ENCODE data around the gene MAP2K1. TPM values are rescaled to one million over a fixed set of nuclear protein-coding genes. Genes with fewer than 3 reads are reported as not detected.

Gene MAP2K1
- total RNA-seq, 1 experiment from 2014 or later: 63.7 TPM

- no peak for DNase-seq
- Mint-ChIP-seq H3K27ac (ENCODE audit: unreplicated experiment) (no peak overlapping the region), H3K9me3 (ENCODE audit: unreplicated experiment) (no peaks in the 10 kb centered on the region), H3K4me1 (ENCODE audit: low read depth, unreplicated experiment) (no peaks in the 10 kb centered on the region), H3K36me3 (ENCODE audit: insufficient read depth, unreplicated experiment) (peaks cover 33% of the 10 kb centered on the region), H3K27me3 (ENCODE audit: insufficient read depth, unreplicated experiment) (no peaks in the 10 kb centered on the region), H3K4me3 (ENCODE audit: unreplicated experiment) (no peak overlapping the region)
- ChIA-PET CTCF (no interaction called here), POLR2A (no interaction called here)
- intact Hi-C loops (cut with micrococcal nuclease; ENCODE audit: unreplicated experiment): no loop called here
- no peak for TF ChIP-seq CTCF (IDR thresholded peaks at IDR 0.05; ENCODE audit: insufficient read depth in 1 of 2, low read depth in 1 of 2, low read length in 1 of 2, severe bottlenecking in 1 of 2, unreplicated experiment in 1 of 2)
- no peaks in the 10 kb centered on the region for H3K27me3 ChIP-seq (replicated peaks; ENCODE audit: control insufficient read depth, insufficient read depth, low read length)
- no peaks in the 10 kb centered on the region for H3K4me1 ChIP-seq
- BruUV-seq (replicated peaks): no TSS peak
- no peak overlapping the region for H3K4me3 ChIP-seq (ENCODE audit: low read depth, low read length)
- no peaks in the 10 kb centered on the region for H3K9me3 ChIP-seq
- no peaks in the 10 kb centered on the region for H3K36me3 ChIP-seq (ENCODE audit: control insufficient read depth, insufficient read depth, low read length)
Measured at GRCh38 chr15:66481107-66481856, 94.6 kb downstream of the MAP2K1 start.

DNA sequence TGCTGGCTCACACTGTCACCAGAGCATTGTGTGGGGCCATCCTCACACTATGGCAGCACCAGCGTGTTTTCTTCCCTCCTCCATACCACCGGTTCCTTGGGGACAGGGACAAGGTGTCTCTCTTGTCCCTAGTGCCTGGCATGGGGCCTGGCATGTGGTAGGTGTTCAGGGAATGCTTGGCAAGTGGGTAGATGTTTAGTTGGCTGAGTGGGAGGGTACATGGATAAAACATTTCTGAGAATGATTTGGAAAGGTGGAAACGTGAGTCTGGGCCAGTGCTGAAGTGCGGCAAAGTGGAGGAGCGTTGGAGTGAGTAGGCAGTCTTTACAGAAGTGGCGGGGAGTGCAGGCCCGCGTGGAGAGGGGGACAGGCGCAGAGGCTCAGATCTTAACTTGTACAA lies 95.8 kb downstream of the MAP2K1 start:
- H3K4me3 ChIP-seq (ENCODE audit: low read depth, low read length): no peak overlapping the region

DNA sequence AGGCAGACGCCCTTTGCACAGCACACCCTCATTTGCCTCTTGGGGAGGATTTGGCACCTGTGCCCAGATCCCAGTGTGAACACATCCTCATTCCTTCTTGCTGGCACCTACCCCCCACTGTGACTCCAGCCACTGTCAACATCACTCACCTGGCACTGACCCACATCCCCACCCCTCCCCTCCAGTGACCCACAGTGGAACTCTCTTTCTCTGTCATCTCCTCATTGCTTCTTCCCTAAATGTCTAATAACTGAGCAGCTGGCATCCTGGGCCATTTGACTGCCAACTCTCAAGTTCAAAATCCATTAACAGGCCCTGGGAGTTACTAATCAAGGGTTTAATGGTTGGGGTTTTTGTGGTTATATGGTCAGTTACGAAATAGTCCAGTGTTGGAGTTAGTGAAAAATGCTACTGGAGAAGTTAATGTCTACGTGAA lies 96.4 kb downstream of the MAP2K1 start:
- H3K4me1 Mint-ChIP-seq (ENCODE audit: low read depth, unreplicated experiment): no peaks in the 10 kb centered on the region
- Histone ChIP-seq H3K4me3 (ENCODE audit: low read depth, low read length) (no peak overlapping the region), H3K36me3 (ENCODE audit: control insufficient read depth, insufficient read depth, low read length) (no peaks in the 10 kb centered on the region; the same call in 1 of the 2 replicates), H3K9me3 (no peaks in the 10 kb centered on the region), H3K4me1 (no peaks in the 10 kb centered on the region), H3K27me3 (replicated peaks; ENCODE audit: control insufficient read depth, insufficient read depth, low read length) (no peaks in the 10 kb centered on the region)
- H3K36me3 Mint-ChIP-seq (ENCODE audit: insufficient read depth, unreplicated experiment): peaks cover 50% of the 10 kb centered on the region
- ChIA-PET CTCF (no interaction called here), POLR2A (no interaction called here)
- no peak overlapping the region for H3K27ac Mint-ChIP-seq (ENCODE audit: unreplicated experiment)
- H3K27me3 Mint-ChIP-seq (ENCODE audit: insufficient read depth, unreplicated experiment): no peaks in the 10 kb centered on the region
- intact Hi-C loops (cut with micrococcal nuclease; ENCODE audit: unreplicated experiment): no loop called here
- no TSS peak for BruUV-seq (replicated peaks)
- H3K9me3 Mint-ChIP-seq (ENCODE audit: unreplicated experiment): no peaks in the 10 kb centered on the region
- TF ChIP-seq CTCF (IDR thresholded peaks at IDR 0.05; ENCODE audit: insufficient read depth in 1 of 2, low read depth in 1 of 2, low read length in 1 of 2, severe bottlenecking in 1 of 2, unreplicated experiment in 1 of 2): no peak
- no peak overlapping the region for H3K4me3 Mint-ChIP-seq (ENCODE audit: unreplicated experiment)
- DNase-seq: no peak

More for the DNA sequence above, 95.8 kb downstream of the MAP2K1 start:
- no peaks in the 10 kb centered on the region for H3K4me1 Mint-ChIP-seq (ENCODE audit: low read depth, unreplicated experiment)
- no peak overlapping the region for H3K27ac Mint-ChIP-seq (ENCODE audit: unreplicated experiment)
- intact Hi-C loops (cut with micrococcal nuclease; ENCODE audit: unreplicated experiment): no loop called here
- no peaks in the 10 kb centered on the region for H3K27me3 ChIP-seq (replicated peaks; ENCODE audit: control insufficient read depth, insufficient read depth, low read length)
- no peak for DNase-seq
- H3K36me3 Mint-ChIP-seq (ENCODE audit: insufficient read depth, unreplicated experiment): peaks cover 44% of the 10 kb centered on the region
- H3K27me3 Mint-ChIP-seq (ENCODE audit: insufficient read depth, unreplicated experiment): no peaks in the 10 kb centered on the region
- no peaks in the 10 kb centered on the region; the same call in 1 of the 2 replicates for H3K36me3 ChIP-seq (ENCODE audit: control insufficient read depth, insufficient read depth, low read length)
- TF ChIP-seq CTCF (IDR thresholded peaks at IDR 0.05; ENCODE audit: insufficient read depth in 1 of 2, low read depth in 1 of 2, low read length in 1 of 2, severe bottlenecking in 1 of 2, unreplicated experiment in 1 of 2): no peak
- no TSS peak for BruUV-seq (replicated peaks)
- no peak overlapping the region for H3K4me3 Mint-ChIP-seq (ENCODE audit: unreplicated experiment)
- no peaks in the 10 kb centered on the region for H3K9me3 ChIP-seq
- H3K9me3 Mint-ChIP-seq (ENCODE audit: unreplicated experiment): no peaks in the 10 kb centered on the region
- H3K4me1 ChIP-seq: no peaks in the 10 kb centered on the region
- CTCF ChIA-PET: no interaction called here
- POLR2A ChIA-PET: no interaction called here

Data from Caco-2 (cell line).